Prostate gland (tissue), 2 donors: ENCODE measurements around the gene ATOSA.

Experiments
- POLR2A ChIP-seq: fragments of 450-650 bp; IDR thresholded peaks from one replicate; pipeline ENCODE4 v1.6.1; 2016; ENCODE audit warnings: antibody characterized with exemption, mild to moderate bottlenecking
- POLR2AphosphoS5 ChIP-seq: sonication (generic); formaldehyde crosslinking; IDR thresholded peaks from one replicate; pipeline ENCODE4 v1.6.1; 2017; ENCODE audit warnings: antibody characterized with exemption
- TF ChIP-seq, protein P1 (sequence below), 4 experiments: fragments of 200-600 bp in 2 of 4; fragments of 450-650 bp in 2 of 4; sonication (generic) in 2 of 4; IDR thresholded peaks; 1 replicate in 3 of 4; 2 replicates in 1 of 4; pipeline ENCODE4 v1.5.1; 2016 to 2019; ENCODE audit warnings: antibody characterized with exemption in 4 of 4, mild to moderate bottlenecking in 2 of 4, moderate library complexity in 2 of 4

DNA sequence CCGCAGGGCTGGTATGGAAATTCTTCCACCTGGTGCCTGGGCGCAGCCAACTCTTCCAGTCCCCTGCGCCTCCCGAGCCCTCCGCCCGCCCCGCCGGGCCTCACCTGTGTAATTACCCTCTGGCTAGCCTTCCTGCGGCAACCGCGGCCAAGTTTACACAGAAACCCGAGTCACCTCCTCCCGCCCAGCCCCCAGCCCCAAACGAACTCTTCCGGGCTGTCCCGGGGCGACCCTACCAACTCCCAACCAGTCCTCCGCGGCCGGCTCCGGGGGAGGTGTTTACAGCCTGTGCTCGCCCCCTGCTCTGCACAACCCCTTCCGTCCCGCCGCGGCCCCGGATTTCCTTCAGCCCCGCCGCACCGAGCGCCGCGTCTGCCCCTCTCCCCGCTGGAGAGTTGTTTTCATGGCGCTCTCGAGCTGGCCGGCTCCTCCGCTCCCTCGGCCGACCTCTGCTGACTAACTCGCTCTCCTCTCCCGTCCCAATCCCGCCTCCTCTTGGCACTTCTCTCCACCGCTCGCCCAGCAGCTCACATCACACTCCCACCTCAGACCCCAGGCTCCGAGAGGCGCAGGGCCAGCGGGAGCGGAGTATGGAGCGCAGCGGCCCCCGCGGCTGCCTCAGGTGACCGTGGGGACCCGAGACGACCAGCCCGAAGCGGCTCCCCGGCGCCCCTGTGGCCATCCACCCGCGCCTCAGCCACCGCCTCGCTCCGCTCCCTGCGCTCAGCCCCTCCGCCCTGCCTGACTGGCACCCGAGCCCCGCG lies 538 bp downstream of the ATOSA start:
- TF ChIP-seq, protein P1, sequence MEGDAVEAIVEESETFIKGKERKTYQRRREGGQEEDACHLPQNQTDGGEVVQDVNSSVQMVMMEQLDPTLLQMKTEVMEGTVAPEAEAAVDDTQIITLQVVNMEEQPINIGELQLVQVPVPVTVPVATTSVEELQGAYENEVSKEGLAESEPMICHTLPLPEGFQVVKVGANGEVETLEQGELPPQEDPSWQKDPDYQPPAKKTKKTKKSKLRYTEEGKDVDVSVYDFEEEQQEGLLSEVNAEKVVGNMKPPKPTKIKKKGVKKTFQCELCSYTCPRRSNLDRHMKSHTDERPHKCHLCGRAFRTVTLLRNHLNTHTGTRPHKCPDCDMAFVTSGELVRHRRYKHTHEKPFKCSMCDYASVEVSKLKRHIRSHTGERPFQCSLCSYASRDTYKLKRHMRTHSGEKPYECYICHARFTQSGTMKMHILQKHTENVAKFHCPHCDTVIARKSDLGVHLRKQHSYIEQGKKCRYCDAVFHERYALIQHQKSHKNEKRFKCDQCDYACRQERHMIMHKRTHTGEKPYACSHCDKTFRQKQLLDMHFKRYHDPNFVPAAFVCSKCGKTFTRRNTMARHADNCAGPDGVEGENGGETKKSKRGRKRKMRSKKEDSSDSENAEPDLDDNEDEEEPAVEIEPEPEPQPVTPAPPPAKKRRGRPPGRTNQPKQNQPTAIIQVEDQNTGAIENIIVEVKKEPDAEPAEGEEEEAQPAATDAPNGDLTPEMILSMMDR (IDR thresholded peaks at IDR 0.05): no peak
- peak; percentile 53 for TF ChIP-seq POLR2A
- peak; percentile 47 for TF ChIP-seq POLR2AphosphoS5
